ENCODE results near the gene HAS3.

- TF ChIP-seq CTCF (IDR thresholded peaks at IDR 0.05) (no peak), POLR2A (IDR thresholded peaks at IDR 0.05) (no peak)
Observed at GRCh38 chr16:69165584-69165983, 60.1 kb downstream of the HAS3 start.
